Gastroesophageal sphincter (tissue), 3 donors: ENCODE results near the gene MEN1.

ENCODE experiments used
- CTCF ChIP-seq, 4 experiments: fragments of 200-600 bp in 2 of 4; fragments of 450-650 bp in 2 of 4; sonication (generic) in 1 of 4; IDR thresholded peaks; one replicate each; pipeline ENCODE4 v1.5.1; 2017 to 2019; ENCODE audit warnings: antibody characterized with exemption in 4 of 4, mild to moderate bottlenecking in 2 of 4, moderate library complexity in 2 of 4
- POLR2AphosphoS5 ChIP-seq: sonication (generic); formaldehyde crosslinking; IDR thresholded peaks from one replicate; pipeline ENCODE4 v1.6.1; 2017; ENCODE audit warnings: antibody characterized with exemption

- no peak for TF ChIP-seq CTCF (IDR thresholded peaks at IDR 0.05)
- TF ChIP-seq POLR2AphosphoS5, result no peak
Measured at GRCh38 chr11:64801561-64802369, 8.6 kb downstream of the MEN1 start.
